Measurements from ENCODE around the gene ATP13A2. TPM values are rescaled to one million over a fixed set of nuclear protein-coding genes. Genes with fewer than 3 reads are reported as not detected.
A peak's percentile ranks its signal among the peaks of the same experiment; 100 is the strongest.

Gene ATP13A2
- total RNA-seq, 1 donor from 2014 or later: 39.2 TPM

GRCh38 chr1:17043676-17044075 is 31.9 kb upstream of the ATP13A2 start:
- no peak for DNase-seq (ENCODE audit: low spot score in 2 of 2)
- TF ChIP-seq CTCF (IDR thresholded peaks at IDR 0.05): no peak
- Histone ChIP-seq H3K4me1 (peaks cover 0 to 5% of the 10 kb centered on the region in 2 donors), H3K9me3 (no peaks in the 10 kb centered on the region), H3K27me3 (no peaks in the 10 kb centered on the region), H3K36me3 (peaks cover 47 to 51% of the 10 kb centered on the region in 2 donors), H3K4me3 (no peak overlapping the region), H3K27ac (no peak overlapping the region)
- intact Hi-C loops (cut with DNase I): no loop called here

GRCh38 chr1:17040135-17040534 is 28.4 kb upstream of the ATP13A2 start:
- peaks cover 47 to 69% of the 10 kb centered on the region in 2 donors for H3K36me3 ChIP-seq
- intact Hi-C loops (cut with DNase I): no loop called here
- H3K4me3 ChIP-seq: no peak overlapping the region
- no peak for TF ChIP-seq CTCF (IDR thresholded peaks at IDR 0.05)
- no peaks in the 10 kb centered on the region for H3K27me3 ChIP-seq
- no peaks in the 10 kb centered on the region for H3K4me1 ChIP-seq
- H3K9me3 ChIP-seq: no peaks in the 10 kb centered on the region
- no peak for DNase-seq (ENCODE audit: low spot score in 2 of 2)
- H3K27ac ChIP-seq: no peak overlapping the region

- no peak overlapping the region for H3K4me3 ChIP-seq
- H3K27ac ChIP-seq: no peak overlapping the region
- no peaks in the 10 kb centered on the region for H3K4me1 ChIP-seq
- no peaks in the 10 kb centered on the region for H3K9me3 ChIP-seq
- DNase-seq (ENCODE audit: low spot score in 2 of 2): no peak
- TF ChIP-seq CTCF (IDR thresholded peaks at IDR 0.05): no peak
- intact Hi-C loops (cut with DNase I): no loop called here
- peaks cover 43 to 63% of the 10 kb centered on the region in 2 donors for H3K36me3 ChIP-seq
- no peaks in the 10 kb centered on the region for H3K27me3 ChIP-seq
These were observed 27.8 kb upstream of the ATP13A2 start for GRCh38 chr1:17039522-17039921.

GRCh38 chr1:17033481-17033880 is 21.8 kb upstream of the ATP13A2 start:
- intact Hi-C loops (cut with DNase I): no loop called here
- peaks cover 20 to 53% of the 10 kb centered on the region in 2 donors for H3K36me3 ChIP-seq

GRCh38 chr1:17032741-17033140 is 21.0 kb upstream of the ATP13A2 start:
- H3K27ac ChIP-seq: no peak overlapping the region
- no peaks in the 10 kb centered on the region for H3K4me1 ChIP-seq
- peak in 1 of 2 donors; percentile 7 for DNase-seq (ENCODE audit: low spot score in 2 of 2)
- no peaks in the 10 kb centered on the region for H3K27me3 ChIP-seq
- H3K36me3 ChIP-seq: peaks cover 26 to 53% of the 10 kb centered on the region in 2 donors
- intact Hi-C loops (cut with DNase I): no loop called here
- no peaks in the 10 kb centered on the region for H3K9me3 ChIP-seq
- no peak for TF ChIP-seq CTCF (IDR thresholded peaks at IDR 0.05)
- no peak overlapping the region for H3K4me3 ChIP-seq

More at GRCh38 chr1:17033481-17033880, 21.8 kb upstream of the ATP13A2 start:
- H3K27me3 ChIP-seq: no peaks in the 10 kb centered on the region
- H3K4me1 ChIP-seq: no peaks in the 10 kb centered on the region
- H3K27ac ChIP-seq: no peak overlapping the region
- no peak overlapping the region for H3K4me3 ChIP-seq
- no peaks in the 10 kb centered on the region for H3K9me3 ChIP-seq
- no peak for DNase-seq (ENCODE audit: low spot score in 2 of 2)
- TF ChIP-seq CTCF (IDR thresholded peaks at IDR 0.05): no peak

- Histone ChIP-seq H3K27me3 (no peaks in the 10 kb centered on the region), H3K36me3 (peaks cover 37 to 56% of the 10 kb centered on the region in 2 donors), H3K9me3 (no peaks in the 10 kb centered on the region), H3K4me1 (no peaks in the 10 kb centered on the region), H3K4me3 (no peak overlapping the region), H3K27ac (no peak overlapping the region)
- no peak for DNase-seq (ENCODE audit: low spot score in 2 of 2)
- TF ChIP-seq CTCF (IDR thresholded peaks at IDR 0.05): no peak
- intact Hi-C loops (cut with DNase I): no loop called here
These were observed 19.7 kb upstream of the ATP13A2 start for GRCh38 chr1:17031436-17031835.
